ENCODE results near the gene ENTREP1.

The ENTREP1 gene

DNA sequence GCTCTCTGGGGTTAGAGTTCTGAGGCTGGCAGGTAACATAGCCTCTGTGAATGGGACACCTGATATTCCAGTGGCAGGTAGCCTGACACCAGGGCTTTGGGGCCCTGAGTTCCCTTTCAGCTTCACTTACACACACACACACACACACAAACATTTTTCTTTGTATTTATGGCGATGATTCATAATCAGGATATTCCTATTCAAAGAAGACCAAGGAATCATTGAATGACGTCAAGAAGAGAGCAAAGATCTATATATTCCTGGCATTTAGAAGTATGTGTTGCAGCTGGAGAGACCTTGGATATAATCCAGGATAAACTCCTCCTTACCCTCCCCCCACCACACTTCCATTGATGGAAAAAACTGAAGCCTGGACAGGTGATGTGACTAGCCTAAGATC lies 7.9 kb upstream of the ENTREP1 start:
- H3K4me3 ChIP-seq (ENCODE audit: low read depth, low read length), result no peak overlapping the region
- TF ChIP-seq, protein P1, sequence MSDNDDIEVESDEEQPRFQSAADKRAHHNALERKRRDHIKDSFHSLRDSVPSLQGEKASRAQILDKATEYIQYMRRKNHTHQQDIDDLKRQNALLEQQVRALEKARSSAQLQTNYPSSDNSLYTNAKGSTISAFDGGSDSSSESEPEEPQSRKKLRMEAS (IDR thresholded peaks at IDR 0.05; ENCODE audit: low read depth, low read length), result no peak
- TF ChIP-seq MYC (IDR thresholded peaks at IDR 0.05; ENCODE audit: low read depth, low read length), result no peak
- TF ChIP-seq POLR2A (IDR thresholded peaks at IDR 0.05; ENCODE audit: extremely low read depth, insufficient read length), result no peak
- TF ChIP-seq, protein P2, sequence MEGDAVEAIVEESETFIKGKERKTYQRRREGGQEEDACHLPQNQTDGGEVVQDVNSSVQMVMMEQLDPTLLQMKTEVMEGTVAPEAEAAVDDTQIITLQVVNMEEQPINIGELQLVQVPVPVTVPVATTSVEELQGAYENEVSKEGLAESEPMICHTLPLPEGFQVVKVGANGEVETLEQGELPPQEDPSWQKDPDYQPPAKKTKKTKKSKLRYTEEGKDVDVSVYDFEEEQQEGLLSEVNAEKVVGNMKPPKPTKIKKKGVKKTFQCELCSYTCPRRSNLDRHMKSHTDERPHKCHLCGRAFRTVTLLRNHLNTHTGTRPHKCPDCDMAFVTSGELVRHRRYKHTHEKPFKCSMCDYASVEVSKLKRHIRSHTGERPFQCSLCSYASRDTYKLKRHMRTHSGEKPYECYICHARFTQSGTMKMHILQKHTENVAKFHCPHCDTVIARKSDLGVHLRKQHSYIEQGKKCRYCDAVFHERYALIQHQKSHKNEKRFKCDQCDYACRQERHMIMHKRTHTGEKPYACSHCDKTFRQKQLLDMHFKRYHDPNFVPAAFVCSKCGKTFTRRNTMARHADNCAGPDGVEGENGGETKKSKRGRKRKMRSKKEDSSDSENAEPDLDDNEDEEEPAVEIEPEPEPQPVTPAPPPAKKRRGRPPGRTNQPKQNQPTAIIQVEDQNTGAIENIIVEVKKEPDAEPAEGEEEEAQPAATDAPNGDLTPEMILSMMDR (IDR thresholded peaks at IDR 0.05; ENCODE audit: low read depth, low read length), result no peak
- DNase-seq (ENCODE audit: low read depth), result no peak

DNA sequence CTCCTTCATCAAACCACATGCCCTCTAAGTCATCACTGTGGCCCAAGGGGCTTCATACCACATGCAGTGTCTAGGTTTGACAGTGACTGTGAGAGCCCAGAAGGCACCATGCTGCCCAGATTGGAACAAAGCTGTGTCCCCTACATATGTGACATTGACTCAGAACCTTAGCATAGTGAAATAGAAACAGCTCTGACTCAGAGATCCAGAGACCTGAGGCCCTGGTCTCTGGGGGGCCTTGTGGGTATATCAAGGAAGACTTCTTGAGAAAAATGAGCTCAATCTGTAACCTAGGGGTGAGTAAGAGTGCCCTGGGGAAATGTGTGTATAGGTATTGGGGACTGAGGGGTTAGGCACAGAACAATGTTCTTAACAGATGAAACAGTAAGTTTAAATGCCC lies 7.1 kb upstream of the ENTREP1 start:
- DNase-seq (ENCODE audit: low read depth), result no peak
- H3K4me3 ChIP-seq (ENCODE audit: low read depth, low read length), result no peak overlapping the region
- no peak for TF ChIP-seq POLR2A (IDR thresholded peaks at IDR 0.05; ENCODE audit: extremely low read depth, insufficient read length)
- TF ChIP-seq, protein P2 (IDR thresholded peaks at IDR 0.05; ENCODE audit: low read depth, low read length), result no peak
- TF ChIP-seq, protein P1 (IDR thresholded peaks at IDR 0.05; ENCODE audit: low read depth, low read length), result no peak
- TF ChIP-seq MYC (IDR thresholded peaks at IDR 0.05; ENCODE audit: low read depth, low read length), result no peak

DNA sequence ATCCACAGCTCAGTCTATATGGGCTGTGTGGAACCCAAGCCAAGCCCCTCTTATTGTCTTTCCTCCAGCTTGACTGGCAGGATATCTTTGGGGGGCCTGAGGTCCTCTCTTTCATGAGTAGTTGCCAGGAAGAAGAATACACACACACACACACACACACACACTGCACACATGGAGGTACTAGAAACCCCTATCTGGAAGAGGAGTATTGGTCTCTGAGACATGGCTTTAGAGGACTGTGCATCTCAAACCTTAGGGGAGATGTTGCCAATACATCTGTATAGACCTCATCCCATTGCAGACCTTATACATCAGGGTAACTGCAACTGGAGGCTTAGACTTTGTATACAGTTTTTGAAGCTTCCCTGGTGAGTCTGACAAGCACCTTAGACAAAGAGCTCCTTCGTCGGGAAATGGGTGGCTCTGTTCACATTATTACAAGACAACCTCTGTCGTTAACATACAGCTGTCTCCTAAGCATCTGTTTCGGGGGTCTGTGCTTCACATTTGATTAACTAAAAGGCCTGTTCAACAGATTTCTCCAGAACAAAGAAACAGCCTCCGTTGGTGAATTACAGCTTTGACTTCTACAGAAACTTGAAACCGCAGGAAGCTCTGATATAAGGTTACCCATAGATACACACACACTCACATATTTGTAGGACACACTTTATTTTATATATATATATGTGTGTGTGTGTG lies 5.5 kb upstream of the ENTREP1 start:
- TF ChIP-seq MYC (IDR thresholded peaks at IDR 0.05; ENCODE audit: low read depth, low read length), result no peak
- TF ChIP-seq POLR2A (IDR thresholded peaks at IDR 0.05; ENCODE audit: extremely low read depth, insufficient read length), result no peak
- TF ChIP-seq, protein P2 (IDR thresholded peaks at IDR 0.05; ENCODE audit: low read depth, low read length), result no peak
- TF ChIP-seq, protein P1 (IDR thresholded peaks at IDR 0.05; ENCODE audit: low read depth, low read length), result no peak
- DNase-seq (ENCODE audit: low read depth), result no peak
- H3K4me3 ChIP-seq (ENCODE audit: low read depth, low read length), result no peak overlapping the region

DNA sequence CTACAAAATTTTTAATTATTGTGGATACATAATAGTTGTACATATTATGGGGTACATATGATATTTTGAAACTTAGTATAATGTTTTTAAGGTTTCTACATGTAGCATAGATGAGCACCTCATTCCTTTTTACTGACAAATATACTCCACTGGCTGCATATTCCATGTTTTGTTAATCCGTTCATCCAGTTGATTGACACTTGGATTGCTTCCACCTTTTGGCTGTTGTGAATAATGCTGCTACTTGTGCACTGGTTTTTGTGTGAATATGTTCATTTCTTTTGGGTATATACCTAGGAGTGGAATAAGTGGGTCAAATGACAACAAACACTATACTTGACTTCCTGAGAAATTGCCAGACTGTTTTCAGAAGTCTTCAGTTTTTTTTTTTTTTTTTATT lies 2.8 kb upstream of the ENTREP1 start:
- H3K4me3 ChIP-seq (ENCODE audit: low read depth, low read length), result no peak overlapping the region
- TF ChIP-seq, protein P2 (IDR thresholded peaks at IDR 0.05; ENCODE audit: low read depth, low read length), result no peak
- TF ChIP-seq MYC (IDR thresholded peaks at IDR 0.05; ENCODE audit: low read depth, low read length), result no peak
- no peak for TF ChIP-seq POLR2A (IDR thresholded peaks at IDR 0.05; ENCODE audit: extremely low read depth, insufficient read length)
- TF ChIP-seq, protein P1 (IDR thresholded peaks at IDR 0.05; ENCODE audit: low read depth, low read length), result no peak
- DNase-seq (ENCODE audit: low read depth), result no peak

DNA sequence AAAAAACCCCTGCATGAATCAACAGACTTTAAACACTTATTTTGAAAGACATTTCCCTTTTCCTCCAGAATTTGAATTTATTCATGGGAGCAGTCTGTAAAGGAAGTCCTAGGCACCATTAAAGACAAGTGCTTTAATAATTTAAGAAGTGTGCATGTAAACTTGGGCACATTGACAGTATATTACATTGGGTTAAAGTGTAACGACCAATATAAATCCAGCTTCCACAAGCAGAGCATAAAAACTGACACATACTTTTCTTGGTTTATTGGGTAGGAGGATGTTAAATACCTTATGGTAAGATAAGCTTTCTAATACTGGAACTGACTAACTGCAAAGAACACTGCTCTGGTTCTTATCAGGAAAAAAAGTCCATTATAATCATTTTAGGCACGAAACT lies 1.2 kb upstream of the ENTREP1 start:
- TF ChIP-seq POLR2A (IDR thresholded peaks at IDR 0.05; ENCODE audit: extremely low read depth, insufficient read length), result no peak
- no peak for TF ChIP-seq MYC (IDR thresholded peaks at IDR 0.05; ENCODE audit: low read depth, low read length)
- TF ChIP-seq, protein P1 (IDR thresholded peaks at IDR 0.05; ENCODE audit: low read depth, low read length), result no peak
- TF ChIP-seq, protein P2 (IDR thresholded peaks at IDR 0.05; ENCODE audit: low read depth, low read length), result no peak
- no peak for DNase-seq (ENCODE audit: low read depth)

More for the DNA sequence above, 1.2 kb upstream of the ENTREP1 start:
- no peak overlapping the region for H3K4me3 ChIP-seq (ENCODE audit: low read depth, low read length)
